GM21723 (cell line): ENCODE data around the gene KLK6.
"Not testable (repeated sequence)": the region's sequence is repeated elsewhere in the genome, so short reads cannot be mapped to it uniquely, and the experiment has no call there.

ENCODE experiments used
- ATAC-seq: cut with Tn5 transposase; IDR thresholded peaks from one replicate; pipeline ENCODE4 v1.9.1; 2021; ENCODE audit warnings: mild to moderate bottlenecking, moderate library complexity; ENCODE audit not compliant: unreplicated experiment

KLK6 gene

DNA sequence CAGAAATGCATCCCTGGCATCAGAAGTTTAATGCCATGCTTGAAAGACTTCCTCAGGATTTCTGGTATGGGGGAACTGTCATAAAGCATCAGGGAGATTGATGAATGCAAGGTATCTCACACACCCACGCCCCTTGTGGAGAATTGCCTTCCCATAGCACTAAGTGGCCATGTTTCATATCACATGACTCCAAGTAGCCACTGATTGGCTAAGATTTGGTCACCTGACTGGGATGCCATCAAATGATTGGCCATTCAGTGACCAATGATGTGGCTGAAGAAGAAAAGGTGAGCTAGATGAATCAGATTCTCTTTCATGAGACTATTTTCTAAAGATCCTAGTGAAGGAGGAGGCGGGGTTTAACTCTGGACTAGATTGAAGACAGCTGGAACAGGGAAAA lies 24.7 kb upstream of the KLK6 start:
- ATAC-seq: no peak

DNA sequence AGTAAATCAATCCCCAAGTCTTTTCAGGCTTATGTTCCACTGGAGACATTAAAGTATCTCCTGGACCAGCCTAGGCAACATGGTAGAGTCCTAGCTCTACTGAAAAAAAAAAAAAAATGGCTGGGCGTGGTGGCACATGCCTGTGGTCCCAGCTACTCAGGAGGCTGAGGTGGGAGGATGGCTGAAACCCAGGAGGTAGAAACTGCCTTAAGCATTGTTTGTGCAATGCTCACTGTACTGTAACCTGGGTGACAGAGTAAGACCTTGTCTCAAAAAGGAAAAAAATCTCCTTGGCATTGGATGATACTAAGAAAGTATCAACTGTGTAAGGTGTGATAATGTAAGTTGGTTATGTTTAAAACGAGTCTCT lies 23.3 kb upstream of the KLK6 start:
- ATAC-seq: no peak

DNA sequence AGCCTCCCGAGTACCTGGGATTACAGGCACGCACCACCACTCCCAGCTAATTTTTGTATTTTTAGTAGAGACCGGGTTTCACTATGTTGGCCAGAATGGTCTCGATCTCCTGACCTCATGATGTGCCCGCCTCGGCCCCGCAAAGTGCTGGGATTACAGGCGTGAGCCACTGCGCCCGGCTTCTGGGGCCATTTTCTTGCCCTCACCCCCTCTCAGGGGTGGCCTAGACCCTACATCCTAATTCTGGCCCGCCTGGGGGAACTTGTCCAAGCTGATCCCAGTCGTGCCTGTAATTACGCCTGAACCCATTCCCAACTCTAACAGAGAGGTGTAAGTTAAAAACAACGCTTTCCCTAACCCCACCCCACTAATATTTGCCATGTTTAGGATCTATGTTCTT lies 15.0 kb upstream of the KLK6 start:
- ATAC-seq: not testable (repeated sequence)

DNA sequence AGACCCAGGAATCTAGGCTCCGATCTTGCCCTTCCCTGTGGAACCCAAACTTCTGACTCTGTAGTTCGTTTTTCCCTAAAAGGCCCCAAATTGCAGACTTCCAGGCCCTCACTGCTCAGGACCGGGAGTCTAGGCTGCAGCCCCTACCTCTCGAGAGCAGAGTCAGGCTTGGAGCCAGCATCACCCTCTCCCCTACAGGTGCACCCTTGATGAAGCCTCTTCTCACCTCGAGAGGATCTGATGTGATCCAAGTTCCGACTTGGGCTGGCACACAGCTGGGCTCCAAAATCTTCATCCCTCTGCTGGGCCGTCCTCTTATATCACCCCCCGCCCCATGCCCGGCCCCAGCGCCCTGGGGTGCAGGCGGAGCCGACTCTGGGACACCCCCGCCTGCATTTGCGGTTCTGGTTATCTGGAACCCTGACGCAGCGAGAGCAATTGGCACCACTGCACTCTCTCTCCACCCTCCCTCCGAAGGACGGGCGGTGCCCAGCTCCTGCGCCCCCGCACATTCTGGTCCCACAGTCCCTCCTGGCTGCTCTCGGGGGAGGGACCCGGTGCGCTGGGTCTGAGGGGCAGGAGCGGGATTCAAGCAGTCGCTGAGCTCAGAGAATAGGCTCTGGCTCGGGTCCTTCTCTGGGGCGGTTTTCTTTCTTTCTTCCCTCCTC lies 14.4 kb upstream of the KLK6 start, which contains the start of gene KLK7:
KLK7 (minus strand) TSS at position 293 of the 668 bp plus-strand sequence. CDS start 1,518 bp downstream, outside the sequence.
- no peak for ATAC-seq

DNA sequence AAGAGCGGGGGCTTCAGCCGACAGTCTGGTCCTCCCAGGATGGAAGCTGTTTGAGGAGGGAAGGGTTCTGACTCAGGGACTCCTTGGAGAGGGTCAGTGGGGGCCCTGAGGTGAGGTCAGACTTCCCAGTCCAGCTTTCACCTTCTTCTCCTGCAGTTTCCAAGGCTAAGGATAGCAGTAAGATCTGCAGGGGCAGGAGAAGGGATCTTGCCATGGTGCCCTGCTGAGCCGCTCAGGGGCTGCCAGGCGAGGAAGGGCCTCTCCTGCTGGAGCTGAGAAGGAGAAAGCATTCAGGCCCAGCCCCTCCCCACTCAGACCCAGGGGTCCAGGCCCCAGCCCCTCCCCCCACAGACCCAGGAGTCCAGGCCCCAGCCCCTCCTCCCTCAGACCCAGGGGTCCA lies 12.8 kb upstream of the KLK6 start:
- ATAC-seq: no peak

DNA sequence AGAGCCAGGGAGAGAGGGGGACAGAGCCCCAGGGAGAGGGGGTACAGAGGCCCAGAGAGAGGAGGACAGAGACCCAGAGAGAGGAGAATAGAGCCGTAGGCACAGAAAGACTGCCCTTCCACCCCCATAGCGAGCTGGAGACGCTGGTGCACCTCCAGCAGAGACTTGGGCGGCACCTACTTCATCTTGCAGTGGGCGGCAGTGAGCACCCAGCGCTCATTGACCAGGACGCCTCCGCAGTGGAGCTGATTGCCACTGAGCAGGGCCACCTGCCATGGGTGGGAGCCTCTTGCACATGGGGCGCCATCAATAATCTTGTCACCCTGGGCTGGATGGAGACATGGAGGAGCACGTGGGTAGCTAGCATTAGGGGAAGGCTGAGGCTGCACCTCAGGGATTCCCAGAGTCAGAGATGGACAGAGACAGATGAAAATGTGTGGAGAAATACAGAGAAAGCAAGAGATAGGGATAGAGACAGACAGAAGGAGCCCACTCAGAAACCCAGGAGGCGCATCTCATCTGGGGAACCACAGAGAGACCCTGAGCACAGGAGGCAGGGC lies 12.3 kb upstream of the KLK6 start:
- no peak for ATAC-seq

DNA sequence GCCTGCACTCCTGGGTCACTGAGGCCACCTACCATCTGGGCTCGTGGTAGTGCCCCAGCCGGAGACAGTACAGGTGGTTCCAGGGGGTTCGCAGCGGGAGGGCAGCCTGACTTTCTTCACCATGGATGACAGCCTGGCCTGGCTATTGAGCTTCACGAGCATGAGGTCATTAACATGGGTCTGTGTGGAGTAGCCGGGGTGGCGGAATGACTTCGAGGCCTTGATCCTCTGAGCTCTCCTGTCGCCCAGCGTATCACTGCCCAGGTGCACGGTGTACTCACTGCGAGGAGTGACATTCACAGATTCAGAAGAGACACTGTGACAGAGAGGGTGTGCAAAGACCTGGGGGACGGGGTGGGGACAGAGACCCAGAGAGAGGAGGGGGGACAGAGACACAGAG lies 10.8 kb upstream of the KLK6 start:
- ATAC-seq: no peak

DNA sequence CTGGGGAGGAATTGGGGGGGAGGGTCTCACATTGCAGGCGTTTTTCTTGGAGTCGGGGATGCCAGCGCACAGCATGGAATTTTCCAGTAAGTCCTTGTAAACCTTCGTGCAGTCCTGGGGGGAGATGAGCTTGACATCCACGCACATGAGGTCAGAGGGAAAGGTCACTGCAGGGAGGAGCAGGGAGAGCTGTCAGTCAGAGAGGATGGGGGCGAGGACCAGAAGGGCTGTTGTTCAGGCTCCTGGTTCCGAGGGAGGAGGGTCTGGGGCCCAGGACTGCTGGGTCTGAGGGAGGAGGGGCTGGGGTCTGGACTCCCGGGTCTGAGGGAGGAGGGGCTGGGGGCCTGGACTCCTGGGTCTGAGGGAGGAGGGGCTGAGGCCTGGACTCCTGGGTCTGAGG lies 10.4 kb upstream of the KLK6 start:
- no peak for ATAC-seq

DNA sequence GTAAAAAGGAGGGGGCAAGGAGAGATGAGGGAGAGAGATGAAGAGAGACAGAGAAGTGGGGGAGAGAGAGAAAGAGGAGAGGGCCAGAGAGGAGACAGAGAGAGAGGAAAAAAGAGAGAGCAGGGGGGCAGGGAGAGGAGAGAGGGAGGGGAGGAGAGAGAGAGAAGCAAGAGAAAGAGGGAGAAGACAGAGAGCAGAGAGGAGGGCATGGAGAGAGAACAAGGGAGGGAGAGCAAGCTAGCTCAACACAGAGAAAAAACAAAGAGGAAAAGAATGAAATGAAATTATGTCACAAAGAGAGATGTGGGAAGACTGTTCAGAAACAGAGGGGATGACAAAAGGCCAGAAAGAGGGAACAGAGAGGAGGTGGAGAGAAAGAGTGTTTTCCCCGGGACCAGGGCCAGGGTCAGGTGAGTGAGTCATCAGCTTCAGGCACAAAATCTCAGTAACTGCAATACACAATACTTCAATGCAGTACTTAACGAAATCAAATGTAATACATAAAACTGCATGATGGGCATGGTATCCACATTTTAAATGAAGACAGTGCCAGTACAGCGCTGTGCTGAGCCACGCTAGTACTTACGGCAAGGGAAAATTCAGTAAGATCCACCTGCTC lies 9.5 kb upstream of the KLK6 start:
- ATAC-seq: no peak

DNA sequence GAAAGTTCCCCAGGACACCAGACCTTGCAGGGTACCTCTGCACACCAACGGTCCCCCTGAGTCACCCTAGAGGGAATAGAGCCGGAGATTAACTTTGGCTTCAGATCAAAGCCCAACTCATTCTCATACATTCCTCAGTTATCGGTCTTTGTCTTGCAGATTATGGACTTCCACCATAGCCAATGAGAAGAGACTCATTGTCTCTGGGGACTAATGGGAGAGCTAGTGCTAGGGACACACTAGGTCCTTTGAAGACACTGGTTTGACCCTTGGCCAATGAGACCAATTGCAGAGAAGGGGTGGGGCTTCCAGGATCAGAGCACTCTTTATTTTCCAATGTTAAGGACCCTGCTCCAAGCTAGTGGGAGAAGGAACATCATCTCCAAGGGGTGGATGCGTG lies 8.2 kb upstream of the KLK6 start:
- no peak for ATAC-seq

DNA sequence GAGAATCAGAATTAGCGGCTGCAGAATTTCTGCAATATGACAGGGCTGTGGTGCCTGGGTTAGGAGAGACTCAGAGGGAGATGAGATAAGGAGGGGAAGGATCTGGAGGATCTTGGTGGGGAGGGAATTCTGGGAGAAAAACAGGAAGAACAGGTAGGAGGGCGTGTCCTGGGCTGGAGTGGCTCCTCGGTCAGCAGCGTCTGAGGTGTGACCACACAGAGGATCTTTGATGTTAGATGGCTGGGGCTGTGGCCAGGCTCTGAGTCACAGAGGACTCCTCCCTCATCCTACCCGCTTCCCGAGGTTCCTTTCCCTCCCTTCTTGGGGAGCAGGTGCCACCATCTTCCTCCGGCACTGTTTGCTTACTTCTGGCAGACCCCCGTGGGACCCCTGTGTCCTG lies 6.4 kb upstream of the KLK6 start:
- ATAC-seq: no peak

DNA sequence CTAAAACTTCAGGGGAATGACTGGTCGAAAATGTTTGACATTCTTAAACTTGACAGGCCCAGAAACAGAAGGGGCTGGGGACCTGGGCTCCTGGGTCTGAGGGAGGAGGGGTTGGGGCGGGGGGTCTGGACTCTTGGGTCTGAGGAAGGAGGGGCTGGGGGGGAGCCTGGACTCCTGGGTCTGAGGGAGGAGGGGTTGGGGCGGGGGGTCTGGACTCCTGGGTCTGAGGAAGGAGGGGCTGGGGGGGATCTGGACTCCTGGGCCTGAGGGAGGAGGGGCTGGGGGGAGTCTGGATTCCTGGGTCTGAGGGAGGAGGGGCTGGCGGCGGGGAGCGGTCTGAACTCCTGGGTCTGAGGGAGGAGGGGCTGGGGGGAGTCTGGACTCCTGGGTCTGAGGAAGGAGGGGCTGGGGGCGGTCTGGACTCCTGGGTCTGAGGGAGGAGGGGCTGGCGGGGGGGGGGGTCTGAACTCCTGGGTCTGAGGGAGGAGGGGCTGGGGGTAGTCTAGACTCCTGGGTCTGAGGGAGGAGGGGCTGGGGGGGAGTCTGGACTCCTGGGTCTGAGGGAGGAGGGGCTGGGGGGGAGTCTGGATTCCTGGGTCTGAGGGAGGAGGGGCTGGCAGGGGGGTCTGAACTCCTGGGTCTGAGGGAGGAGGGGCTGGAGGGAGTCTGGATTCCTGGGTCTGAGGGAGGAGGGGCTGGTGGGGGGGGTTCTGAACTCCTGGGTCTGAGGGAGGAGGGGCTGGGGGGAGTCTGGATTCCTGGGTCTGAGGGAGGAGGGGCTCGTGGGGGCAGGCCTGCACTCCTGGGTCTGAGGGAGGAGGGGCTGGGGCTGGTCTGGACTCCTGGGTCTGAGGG lies 5.5 kb upstream of the KLK6 start:
- ATAC-seq: no peak

DNA sequence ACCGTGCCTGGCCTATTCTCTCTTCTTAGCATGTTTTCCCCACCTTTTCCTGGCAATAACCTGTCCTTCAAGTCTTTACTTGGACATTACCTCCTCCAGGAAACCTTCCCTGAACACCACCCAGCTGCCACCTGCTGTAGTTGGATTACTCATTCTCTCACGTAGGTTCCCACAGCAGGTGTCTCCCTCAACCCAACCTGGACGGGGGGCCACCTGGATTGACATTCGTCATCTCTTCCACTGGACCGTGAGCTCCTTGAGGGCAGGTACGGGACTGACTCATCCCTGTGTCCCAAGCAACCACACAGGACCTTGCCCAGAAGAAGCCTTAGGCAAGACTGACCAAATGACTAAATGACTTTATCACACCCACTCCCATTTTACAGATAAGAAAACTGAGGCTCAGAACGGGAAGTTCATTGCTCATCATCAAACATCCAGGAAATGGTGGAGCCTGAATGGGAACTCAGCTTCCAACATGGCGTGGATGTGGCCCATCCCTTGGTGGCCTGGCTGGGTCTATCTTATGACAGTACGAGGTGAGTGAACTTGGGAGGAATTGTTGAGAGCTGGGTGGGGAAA lies 3.5 kb upstream of the KLK6 start:
- no peak for ATAC-seq

DNA sequence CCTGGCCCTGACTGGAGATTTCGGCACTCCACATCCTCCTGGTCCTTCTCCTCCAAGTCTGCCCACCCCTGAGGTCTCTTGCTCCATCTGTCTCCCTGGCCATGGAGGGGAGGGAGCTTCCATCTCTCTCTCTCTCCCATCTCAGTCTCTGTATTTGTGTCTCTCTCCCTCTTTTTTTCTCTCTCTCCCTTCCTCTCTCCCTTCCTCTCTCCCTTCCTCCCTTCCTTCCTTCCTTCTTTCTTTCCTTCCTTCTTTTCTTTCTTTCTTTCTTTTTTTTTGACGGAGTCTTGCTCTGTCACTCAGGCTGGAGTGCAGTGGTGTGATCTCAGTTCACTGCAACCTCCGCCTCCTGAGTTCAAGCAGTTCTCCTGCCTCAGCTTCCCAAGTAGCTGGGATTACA lies 419 bp upstream of the KLK6 start:
- not testable (repeated sequence) for ATAC-seq

DNA sequence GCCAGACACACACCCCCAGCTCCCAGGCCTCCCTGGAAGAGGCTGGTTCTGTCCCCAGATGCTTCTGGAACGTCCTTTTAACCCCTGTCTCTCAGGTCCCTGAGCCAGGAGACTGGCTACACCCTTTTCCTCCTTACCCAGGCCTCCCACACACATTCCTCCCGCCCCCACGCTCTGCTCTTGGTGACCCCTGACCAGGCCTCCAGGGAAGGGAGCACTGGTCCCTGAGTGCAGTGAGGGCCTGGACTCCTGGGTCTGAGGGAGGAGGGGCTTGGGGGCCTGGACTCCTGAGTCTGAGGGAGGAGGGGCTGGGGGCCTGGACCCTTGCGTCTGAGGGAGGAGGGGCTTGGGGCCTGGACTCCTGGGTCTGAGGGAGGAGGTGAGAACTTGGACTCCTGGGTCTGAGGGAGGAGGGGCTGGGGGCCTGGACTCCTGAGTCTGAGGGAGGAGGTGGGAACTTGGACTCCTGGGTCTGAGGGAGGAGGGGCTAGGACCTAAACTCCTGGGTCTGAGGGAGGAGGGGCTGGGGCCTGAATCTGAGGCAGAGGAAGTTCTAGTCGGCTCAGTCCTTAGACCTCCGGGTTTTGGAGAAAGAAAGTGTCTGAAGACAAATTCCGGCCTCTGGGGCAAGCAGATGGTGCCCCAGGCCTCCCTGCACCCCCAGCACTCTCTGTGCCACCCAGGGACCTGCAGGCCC lies 527 bp downstream of the KLK6 start:
- ATAC-seq: no peak

DNA sequence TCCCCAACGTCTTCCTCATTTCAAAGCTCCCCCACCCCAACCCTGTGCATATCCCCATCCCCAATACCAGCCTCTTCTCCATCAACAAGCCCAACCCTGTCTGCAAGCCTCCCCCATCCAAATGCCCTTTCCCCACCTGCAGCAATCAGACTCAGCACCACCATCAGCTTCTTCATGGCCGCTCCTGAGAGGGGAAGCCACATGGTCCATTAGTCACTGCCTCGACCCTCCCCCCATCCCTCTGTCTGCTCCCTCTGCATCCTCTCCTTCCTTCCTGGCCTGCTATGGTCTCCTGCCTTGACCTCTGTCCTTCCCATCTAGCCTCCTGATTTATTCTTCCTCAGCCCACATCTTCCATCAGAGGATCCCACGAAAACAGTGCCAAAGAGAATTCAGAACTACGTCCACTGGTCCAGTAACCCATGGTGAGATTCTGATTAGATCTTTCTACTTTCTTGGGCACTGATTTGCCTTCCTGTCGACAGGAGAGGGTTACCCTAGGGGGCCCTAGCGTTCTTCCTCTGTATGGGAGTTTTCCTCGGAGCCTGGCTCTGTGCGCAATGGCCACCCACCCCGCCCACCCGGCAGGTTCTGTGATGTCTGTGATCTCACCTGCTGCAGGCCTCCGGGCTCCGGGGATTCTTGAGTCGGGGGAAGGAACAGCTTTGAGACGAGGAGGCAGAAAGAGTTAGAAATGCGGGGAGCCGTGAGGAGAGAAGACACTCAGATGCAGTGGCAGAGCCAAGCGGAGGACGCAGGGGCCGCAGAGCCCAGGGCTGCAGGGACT lies 1.3 kb downstream of the KLK6 start:
- ATAC-seq: no peak

DNA sequence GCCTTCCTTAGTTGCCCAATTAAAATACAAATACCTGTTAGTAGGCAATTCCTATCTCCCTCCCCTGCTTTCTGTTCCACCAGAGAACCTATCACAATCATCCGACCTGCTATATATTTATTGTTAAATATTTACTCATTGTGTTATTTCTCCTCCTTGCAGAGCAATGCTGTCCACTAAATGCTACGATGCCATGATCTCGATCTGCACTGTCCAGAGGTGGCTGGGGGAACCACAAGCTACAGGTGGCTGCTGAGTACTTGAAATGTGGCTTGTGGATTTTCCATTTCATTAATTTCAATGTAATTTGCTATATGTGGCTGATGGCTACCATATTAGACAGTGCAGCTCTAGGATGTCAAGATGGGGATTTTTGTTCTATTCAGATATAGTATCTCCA lies 5.1 kb downstream of the KLK6 start:
- no peak for ATAC-seq

DNA sequence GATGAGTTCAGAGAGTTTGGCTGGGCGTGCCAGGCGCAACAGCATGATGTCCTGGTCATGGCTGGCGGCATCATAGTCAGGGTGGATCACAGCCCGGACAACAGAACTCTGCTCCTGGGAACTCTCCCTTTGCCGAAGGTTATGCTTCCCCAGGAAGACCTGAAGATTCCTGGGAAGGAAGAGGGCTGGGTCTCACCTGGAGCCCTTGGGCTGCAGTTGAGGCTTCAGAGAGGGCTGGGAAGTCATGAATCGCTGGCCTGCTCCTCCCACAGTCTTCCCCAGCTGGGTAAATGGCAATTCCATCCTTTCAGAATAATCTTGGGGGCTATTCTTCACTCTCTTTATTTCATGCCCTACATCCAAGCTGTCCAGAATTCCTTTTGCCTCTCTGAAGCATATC lies 6.0 kb downstream of the KLK6 start:
- ATAC-seq: no peak

DNA sequence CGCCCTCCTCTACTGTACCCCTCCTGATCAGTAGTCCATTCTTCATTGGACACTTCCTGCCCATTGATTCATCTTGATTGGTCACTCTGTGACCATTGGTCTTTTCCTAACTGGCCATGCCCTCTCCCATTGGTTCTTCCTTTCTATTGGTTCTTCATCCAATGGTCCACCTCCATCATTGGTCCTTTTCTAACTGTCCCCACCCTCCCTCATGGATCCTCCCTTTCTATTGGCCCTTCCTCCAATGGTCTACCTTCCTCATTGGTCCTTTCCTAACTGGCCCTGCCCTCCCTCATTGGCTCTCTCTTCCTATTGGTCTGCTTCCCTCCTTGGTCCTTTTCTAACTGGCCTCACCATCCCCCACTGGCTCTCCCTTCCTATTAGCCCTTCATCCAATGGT lies 7.1 kb downstream of the KLK6 start:
- ATAC-seq: no peak
